Measurements from ENCODE around the gene NRXN3. TPM values are rescaled to one million over a fixed set of nuclear protein-coding genes. Genes with fewer than 3 reads are reported as not detected.

NRXN3 gene
- total and polyA plus RNA-seq, 2 experiments from 2014 or later: 5.7 to 7.1 TPM

- no peak overlapping the region for H3K27ac ChIP-seq
- H3K9me3 ChIP-seq (ENCODE audit: low read depth): no peaks in the 10 kb centered on the region
- TF ChIP-seq EZH2phosphoT487 (IDR thresholded peaks at IDR 0.05; ENCODE audit: low read depth, severe bottlenecking, unreplicated experiment) (no peak), EZH2 (IDR thresholded peaks at IDR 0.05; ENCODE audit: borderline replicate concordance) (no peak), CTCF (IDR thresholded peaks at IDR 0.05; ENCODE audit: poor library complexity) (no peak)
Observed at GRCh38 chr14:78341827-78342389, 171.7 kb downstream of the NRXN3 start.

GRCh38 chr14:78342879-78343278 is 172.7 kb downstream of the NRXN3 start:
- H3K9me2 ChIP-seq (replicated peaks; ENCODE audit: insufficient read depth): no peaks in the 10 kb centered on the region
- H2AFZ ChIP-seq: no peak overlapping the region
- H3K4me3 ChIP-seq: no peak overlapping the region
- H3K27me3 ChIP-seq: no peaks in the 10 kb centered on the region
- no peak overlapping the region for H3K27ac ChIP-seq
- no peak for DNase-seq (ENCODE audit: low spot score)
- no peaks in the 10 kb centered on the region for H4K20me1 ChIP-seq (ENCODE audit: insufficient read depth, poor library complexity, severe bottlenecking)
- no peak overlapping the region for H3K4me2 ChIP-seq
- no peaks in the 10 kb centered on the region for H3K79me2 ChIP-seq
- H3K4me1 ChIP-seq (ENCODE audit: insufficient read depth): no peaks in the 10 kb centered on the region
- H3K9me3 ChIP-seq (ENCODE audit: low read depth): no peaks in the 10 kb centered on the region
- TF ChIP-seq CTCF (IDR thresholded peaks at IDR 0.05; ENCODE audit: poor library complexity) (no peak), EZH2phosphoT487 (IDR thresholded peaks at IDR 0.05; ENCODE audit: low read depth, severe bottlenecking, unreplicated experiment) (no peak), EZH2 (IDR thresholded peaks at IDR 0.05; ENCODE audit: borderline replicate concordance) (no peak)
- 90% methylated on average over 1 of the region's 1 CpG for WGBS (ENCODE audit: low lambda C conversion rate, missing lambda C conversion rate)
- H3K36me3 ChIP-seq (replicated peaks; ENCODE audit: insufficient read depth, low read depth): no peaks in the 10 kb centered on the region

More at GRCh38 chr14:78341827-78342389, 171.7 kb downstream of the NRXN3 start:
- H2AFZ ChIP-seq: no peak overlapping the region
- H3K9me2 ChIP-seq (replicated peaks; ENCODE audit: insufficient read depth): no peaks in the 10 kb centered on the region
- H3K4me3 ChIP-seq: no peak overlapping the region
- H3K36me3 ChIP-seq (replicated peaks; ENCODE audit: insufficient read depth, low read depth): no peaks in the 10 kb centered on the region
- no peaks in the 10 kb centered on the region for H4K20me1 ChIP-seq (ENCODE audit: insufficient read depth, poor library complexity, severe bottlenecking)
- no peak overlapping the region for H3K4me2 ChIP-seq
- no peaks in the 10 kb centered on the region for H3K79me2 ChIP-seq
- no peaks in the 10 kb centered on the region for H3K4me1 ChIP-seq (ENCODE audit: insufficient read depth)
- WGBS (ENCODE audit: low lambda C conversion rate, missing lambda C conversion rate): 70% methylated on average over 3 of the region's 3 CpGs
- H3K27me3 ChIP-seq: no peaks in the 10 kb centered on the region
- DNase-seq (ENCODE audit: low spot score): no peak

DNA sequence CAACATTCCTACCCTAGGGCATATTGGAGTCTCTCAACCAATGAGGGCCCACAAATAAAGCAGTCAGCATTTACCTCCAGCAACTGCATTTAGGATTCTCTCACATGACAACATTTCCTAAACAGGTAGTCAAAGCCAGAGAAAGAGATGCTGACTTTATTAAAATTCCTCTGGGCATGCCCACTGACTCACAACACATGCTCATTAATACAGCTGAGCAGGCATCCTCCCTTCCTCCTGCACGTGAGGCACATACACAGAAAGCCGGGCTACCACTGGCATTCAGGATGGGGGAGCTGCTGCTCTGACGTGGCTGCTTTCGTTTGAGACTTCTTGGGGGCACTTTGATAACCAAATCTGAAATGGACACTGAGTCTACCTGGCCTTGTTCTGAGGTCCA is 174.1 kb downstream of the NRXN3 start:
- no peak overlapping the region for H2AFZ ChIP-seq
- H3K4me2 ChIP-seq: no peak overlapping the region
- H3K27me3 ChIP-seq: no peaks in the 10 kb centered on the region
- H3K9me2 ChIP-seq (replicated peaks; ENCODE audit: insufficient read depth): no peaks in the 10 kb centered on the region
- H4K20me1 ChIP-seq (ENCODE audit: insufficient read depth, poor library complexity, severe bottlenecking): no peaks in the 10 kb centered on the region
- H3K4me3 ChIP-seq: no peak overlapping the region
- H3K27ac ChIP-seq: no peak overlapping the region
- no peaks in the 10 kb centered on the region for H3K9me3 ChIP-seq (ENCODE audit: low read depth)
- TF ChIP-seq EZH2phosphoT487 (IDR thresholded peaks at IDR 0.05; ENCODE audit: low read depth, severe bottlenecking, unreplicated experiment) (no peak), EZH2 (IDR thresholded peaks at IDR 0.05; ENCODE audit: borderline replicate concordance) (no peak), CTCF (IDR thresholded peaks at IDR 0.05; ENCODE audit: poor library complexity) (no peak)
- no peaks in the 10 kb centered on the region for H3K4me1 ChIP-seq (ENCODE audit: insufficient read depth)
- no peak for DNase-seq (ENCODE audit: low spot score)
- no peaks in the 10 kb centered on the region for H3K79me2 ChIP-seq
- no peaks in the 10 kb centered on the region for H3K36me3 ChIP-seq (replicated peaks; ENCODE audit: insufficient read depth, low read depth)
- WGBS (ENCODE audit: low lambda C conversion rate, missing lambda C conversion rate): 73% methylated on average over 4 of the region's 4 CpGs
